Stimulated activated CD8-positive, alpha-beta memory T cell treated with anti-CD3 and anti-CD28 coated beads, Interleukin-2, amount 100 ng/mL, for 1 hour (primary cell): ENCODE measurements around the gene CCM2.

Experiments used
- DNase-seq, 2 donors: peaks; one replicate each; pipeline ENCODE4 v3.0.0-alpha.2; 2020; ENCODE audit warnings: low read depth in 2 of 2

CCM2 gene

DNA sequence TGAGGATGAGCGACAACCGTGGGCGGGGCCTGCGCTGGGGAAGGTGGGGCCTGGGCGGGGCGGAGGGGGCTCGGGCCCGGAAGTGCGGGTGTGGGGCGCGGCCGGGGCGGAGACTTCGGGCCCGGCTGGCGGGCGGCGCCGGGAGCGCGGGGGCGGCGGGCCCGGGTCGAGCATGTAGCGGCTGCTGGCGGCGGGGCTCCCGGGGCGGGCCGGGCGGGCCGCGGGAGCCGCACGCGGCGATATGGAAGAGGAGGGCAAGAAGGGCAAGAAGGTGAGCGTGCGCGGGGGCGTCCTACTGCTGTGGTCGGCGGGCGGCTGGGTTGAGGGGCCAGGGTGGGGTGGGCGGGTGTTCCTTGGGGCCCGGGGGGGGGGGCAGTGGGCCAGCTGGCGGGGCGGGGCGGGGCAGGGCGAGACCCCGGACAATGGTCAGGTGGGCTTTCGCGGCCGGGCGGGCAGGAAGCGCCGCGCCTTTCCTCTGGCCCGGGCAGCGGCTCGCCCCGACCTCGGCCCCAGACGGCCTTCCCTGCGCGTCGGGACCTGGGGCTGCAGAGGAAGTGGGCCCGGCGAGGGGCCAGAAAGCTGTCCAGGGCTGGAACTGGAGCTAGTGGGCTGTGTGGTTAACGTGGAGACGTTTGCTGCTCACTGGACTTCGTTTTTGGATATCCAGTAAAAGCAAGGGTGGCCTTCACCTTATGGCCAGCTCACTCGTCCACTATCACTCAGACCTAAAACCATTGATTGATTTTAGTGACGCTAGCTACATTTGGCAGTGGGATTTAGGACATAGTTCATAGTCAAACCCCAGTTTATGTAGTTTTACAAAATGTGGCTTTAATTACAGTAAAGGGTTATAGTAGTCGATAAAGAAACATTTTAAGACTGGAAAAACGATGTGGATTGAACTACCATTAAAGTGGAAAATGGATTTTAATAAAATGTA is at the start of gene CCM2:
Gene CCM2, plus strand, starts transcription at position 109 of the 940 bp plus-strand sequence. Its CDS starts 133 bp downstream, at position 242.
- DNase-seq, result no peak

DNA sequence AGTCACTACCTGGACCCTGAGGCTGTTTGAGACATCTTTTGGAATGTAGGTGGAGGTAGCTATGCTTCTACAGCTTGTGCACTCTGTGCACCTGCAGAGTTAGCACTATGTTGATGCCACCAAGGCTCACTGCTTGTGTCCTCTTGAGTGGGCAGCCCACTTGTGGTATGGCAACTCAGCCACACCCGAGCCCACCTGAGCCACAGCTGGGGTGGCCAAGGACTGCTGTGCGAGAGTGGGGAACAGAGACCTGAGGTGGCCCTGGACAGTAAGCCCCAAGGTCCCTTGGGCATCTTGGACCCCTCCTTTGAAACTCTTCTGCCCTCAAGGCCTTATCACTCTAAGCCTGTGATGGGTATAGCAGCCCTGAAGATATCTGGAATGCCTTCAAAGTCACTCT is 46.8 kb upstream of the CCM2 start:
- DNase-seq, result no peak

DNA sequence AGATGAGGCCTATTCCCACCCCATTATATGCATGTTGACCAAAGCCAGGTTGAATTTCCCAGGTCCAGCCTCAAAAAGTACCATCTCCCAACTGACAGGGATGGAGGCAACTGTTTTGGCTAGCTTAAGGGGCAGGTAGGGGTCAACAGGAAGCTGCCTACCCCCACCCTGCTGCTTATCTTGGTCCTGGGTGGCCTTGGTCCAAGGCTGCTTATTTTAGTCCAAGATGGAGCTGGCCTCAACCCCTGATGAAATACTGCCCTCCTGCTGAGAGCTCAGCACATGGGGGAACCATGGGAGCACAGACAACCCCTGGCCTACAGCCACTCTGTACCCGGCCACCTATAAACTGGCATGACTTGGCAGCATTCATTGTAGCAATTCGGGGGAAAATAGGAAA is 44.3 kb upstream of the CCM2 start:
- DNase-seq, result no peak

DNA sequence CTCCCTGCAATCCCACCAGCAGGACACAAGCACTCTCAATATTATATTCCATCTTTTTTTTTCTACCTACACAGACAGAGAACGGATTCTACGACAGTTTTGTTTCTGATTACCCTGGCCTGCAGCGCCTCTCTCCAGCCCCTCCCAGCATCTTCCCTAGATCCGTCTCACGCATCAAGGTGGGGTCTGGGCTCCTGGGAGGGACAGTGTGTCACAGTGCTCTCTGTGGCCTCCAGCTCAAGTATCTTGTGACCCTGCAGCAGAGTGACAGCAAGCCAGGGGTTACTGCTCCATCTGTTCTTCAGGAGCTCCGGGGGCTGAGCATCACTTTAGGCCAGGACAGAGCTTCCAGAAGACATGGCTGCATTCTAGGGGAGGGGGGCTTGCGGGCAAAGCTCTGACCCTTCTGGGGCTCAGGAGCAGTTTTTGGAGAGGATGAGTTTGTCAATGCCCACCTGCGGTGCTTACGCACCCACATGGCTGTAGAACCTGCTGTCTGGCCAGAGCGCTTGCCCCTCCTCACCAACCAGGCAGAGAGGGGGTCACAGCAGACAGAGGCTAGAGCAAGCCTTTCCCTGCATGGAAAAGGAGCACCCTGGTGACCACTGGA is 43.7 kb upstream of the CCM2 start:
- DNase-seq, result no peak

DNA sequence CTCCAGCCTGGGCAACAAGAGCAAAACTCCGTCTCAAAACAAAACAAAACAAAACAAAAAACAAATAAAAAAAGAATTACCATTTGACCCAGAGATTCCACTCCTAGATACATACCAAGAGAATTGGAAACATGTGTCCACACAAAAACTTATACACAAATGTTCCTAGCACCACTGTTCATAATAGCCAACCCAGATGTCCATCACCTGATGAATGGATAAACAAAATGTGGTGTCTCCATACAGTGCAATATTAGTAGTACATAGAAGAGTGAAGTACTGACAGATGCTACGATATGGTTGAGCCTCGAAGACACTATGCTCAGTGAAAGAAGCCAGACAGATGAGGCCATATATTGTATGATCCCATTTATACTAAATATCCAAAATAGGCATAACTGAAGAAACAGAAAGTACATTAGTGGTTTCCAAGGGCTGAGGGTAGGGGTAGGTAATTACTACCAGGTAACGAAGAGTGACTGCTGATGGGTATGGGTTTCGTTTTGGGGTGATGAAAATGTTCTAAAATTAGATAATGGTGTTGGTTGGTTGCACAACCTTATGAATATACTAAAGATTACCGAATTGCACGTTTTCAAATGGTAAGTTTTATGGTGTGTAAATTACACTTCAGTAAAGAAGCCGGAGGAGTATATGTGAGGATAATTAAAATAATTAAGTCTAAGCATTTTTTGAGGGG is 41.2 kb upstream of the CCM2 start:
- DNase-seq, result no peak

DNA sequence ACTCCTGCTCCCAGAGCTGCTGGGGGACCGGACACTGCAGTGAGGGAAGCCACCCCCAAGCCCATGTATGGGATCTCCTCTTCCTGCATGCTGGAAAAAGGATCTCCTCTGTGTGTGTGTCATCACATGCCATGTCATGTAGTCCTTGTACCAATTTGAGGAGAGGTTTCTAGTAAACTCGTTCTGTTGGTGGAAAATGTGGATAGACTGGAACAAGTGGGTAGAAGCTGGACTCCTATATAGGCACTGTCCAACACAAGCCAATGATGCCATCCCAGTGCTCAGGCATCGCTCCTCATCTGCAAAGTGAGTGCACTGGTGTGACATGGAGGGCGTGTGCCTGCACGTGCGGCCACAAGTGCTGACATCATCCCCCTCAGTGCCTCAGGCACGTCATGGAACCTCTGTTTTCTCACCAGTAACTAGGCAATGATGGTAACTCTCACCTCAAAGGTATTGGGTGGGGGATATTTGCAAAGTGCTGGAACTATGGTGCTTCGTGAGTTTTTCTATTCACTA is 40.5 kb upstream of the CCM2 start:
- no peak for DNase-seq

DNA sequence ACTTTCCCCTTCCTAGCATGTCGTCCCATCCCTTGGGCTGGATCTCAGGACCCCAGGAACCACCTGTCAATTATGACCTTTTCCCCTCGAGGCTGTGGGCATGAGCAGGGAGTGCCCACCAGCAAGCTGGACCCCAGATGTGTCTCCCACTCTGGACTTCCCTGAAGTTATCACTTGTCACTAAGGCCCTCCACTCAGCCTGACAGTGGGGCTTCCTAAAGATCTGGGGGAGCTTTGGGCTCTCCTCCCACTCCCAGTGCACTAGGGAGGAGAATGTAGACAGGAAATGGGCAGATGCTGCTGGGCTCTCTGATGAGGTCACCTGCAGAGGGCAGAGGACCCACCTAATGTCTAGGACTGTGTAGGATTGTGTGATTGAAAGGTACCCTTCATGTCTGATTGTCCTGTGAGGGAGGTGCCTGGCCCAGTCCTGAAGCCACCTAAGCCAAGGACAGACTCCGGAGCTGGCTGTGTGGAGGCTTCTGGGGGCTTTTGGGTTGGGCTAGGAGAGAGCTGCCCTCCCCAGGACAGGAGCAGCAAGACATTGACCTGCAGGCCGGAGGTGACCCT is 39.9 kb upstream of the CCM2 start:
- DNase-seq, result no peak

DNA sequence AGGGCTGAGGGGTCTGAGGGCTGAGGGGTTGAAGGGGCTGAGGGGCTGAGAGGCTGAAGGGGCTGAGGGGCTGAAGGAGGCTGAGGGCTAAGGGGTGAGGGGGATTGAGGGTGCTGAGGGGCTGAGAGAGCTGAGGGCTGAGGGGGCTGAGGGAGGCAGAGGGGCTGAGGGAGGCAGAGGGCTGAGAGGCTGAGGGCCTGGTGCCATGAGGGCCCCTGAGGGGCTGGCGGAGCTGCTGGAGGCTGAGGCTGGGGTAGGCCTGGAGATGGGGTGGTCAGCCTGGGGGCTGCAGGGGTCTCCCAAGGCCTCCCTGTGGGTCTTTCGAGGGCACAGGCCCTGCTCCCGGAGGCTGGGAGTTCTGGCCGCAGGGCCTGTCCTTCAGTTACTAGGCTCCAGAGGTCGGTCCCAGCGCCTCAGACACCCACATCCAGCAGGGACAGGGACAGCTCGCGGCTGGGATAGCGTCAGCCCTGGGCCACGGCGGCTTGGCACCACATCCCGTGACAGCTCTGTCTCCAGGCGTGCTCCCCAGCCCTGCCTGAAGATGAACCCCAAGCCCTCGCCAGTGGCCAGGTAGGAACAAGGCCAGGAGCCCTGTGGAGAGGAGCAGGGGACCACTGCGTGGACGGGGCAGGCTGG is 38.0 kb upstream of the CCM2 start:
- no peak for DNase-seq

DNA sequence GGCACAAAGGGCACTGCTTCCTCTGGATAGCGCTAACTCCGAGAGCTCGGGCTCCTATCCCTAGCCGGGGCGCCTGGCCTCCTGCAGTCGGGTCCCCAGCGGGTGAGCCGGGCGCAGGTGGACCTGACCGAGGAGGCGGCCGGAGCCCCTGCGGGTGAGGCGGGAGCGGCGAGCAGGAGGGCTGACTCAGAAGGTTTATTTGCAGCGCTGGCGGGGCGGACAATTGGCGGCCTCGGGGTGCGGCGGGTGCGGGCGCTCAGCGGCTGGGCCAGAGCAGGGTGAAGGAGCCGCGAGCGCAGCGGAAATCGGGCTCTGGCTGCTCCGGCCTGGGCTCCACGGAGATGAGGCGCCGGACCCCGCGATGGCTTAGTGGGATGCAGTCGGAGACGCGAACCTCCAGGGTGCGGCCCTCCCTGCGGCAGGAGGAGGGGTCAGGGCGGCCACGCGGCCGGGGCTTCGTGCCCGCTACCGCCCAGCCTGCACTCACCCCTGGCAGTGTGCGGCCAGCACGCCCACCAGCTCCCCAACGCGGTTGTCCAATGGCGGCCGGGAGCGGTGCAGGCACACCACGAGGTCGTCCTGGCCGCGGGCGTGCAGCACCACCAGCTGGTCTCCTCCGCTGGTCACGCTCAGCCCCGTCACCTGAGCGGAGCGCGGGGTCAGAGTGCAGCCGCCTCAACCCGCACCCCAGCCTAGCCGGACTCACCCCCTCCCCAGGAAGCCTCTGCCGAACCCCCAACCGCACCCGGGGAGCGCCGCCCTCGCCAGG is 37.3 kb upstream of the CCM2 start:
- DNase-seq, result no peak

DNA sequence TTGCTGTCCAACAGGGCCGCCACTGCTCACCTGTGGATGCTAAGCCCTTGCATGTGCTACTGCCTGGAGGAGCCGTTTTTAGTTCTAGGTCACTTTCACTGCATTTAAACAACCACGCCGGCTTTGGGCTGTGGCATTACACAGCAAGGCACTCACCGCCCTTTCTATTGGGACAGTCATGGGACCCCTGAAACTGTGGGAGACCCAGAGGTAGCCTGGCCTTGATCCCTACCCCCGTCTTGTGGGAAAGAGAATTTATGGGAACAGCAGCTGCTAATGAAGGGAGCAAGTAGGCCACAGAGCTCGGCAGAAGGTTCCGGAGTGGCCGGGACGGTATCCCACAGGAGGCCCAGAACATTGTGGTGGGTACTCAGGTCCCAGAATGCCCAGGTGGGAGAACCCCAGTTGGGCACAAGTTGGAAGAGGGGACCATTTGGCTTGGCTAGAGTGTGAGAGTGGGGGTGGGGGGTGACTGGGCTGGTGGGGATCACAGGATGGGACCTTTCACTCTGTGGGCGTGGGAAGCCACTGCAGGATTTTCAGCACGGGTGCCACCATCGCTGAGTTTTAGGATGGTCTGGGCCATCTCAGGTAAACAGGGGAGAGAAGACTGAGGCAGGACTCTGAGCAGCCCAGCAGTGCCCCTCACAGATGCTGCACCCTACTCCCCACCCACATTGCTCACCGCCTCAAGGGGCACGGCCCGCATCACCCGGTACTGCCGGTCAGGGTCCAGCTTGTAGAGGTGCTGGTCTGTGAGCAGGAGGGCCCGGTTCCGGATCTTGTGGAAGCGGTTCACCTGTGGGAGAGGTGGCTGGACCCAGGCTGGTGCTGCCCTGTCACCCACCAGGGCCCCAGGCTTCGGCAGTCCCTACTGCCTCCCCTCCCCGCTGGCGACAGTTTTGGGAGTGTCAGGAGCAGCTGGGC is 36.4 kb upstream of the CCM2 start:
- no peak for DNase-seq

DNA sequence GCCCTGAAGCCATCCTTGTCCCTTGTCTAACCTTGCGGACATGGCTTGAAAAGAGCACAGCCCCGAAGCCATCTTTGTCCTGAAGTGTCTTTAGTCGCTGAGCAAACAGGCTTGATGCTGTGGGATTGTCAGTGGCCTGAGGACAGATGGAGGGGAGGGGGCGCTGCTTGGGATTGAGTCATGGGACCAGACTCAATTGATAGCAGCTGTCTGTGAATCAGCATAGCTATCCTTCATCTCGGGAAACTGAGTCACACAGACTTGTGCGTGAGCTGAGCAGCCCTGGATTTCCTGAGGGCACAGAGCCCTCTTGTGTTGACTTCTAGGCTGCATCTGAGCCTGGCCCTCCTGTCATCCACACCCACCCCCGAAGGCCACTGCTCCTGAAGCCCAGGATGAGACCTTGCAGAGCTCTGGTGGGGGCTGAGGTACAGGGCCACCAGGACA is 35.6 kb upstream of the CCM2 start:
- DNase-seq, result no peak

DNA sequence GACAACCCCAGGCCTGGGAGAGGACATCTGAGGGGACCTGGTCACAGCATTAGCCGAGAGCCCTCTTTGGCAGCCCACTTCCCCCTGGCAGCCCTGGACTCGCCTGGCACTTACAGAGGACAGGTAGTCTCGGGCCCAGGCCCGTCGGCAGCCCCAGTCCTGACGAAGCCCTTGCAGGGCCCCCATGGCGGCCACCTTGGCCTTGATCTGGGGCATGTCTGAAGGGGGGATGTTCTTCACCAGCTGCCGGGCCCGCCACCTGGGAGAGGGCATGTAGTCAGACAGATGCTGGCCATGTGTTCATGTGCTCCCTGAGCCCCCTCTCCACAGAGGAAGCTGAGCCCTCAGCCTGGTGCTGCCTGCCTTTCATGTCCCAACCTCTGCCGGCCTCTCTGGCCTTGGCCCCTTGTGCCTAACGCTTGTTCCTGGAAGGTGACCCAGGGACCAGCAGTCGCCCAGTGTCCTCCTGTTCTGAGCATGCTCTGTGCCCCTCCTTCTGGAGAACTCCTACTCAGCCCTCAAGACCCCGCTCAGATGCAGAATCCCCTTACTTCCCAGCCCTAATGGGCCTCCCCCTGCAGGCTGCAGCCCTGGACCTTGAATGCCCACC is 35.1 kb upstream of the CCM2 start:
- no peak for DNase-seq

DNA sequence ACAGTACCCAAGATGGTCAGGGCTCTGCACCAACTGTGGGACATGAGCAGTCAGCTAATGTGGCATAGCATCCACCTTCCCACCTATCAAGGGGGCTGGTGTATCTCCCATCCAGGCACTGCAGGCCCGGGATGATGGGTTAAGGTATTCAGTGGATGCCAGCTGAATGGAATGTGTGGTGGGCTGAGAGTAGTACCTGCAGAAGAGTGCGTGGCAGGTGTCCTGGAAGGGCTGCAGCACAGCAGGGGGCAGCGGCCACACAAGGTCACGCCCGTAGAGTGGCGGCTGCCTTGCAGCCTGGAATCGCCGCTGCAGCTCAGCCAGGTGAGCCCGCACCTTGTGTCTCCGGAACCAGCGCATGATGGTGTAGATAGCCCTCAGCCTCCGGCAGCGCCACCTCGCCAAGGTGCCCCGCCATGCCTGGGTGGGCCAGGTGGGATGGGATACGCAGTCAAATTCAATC is 34.5 kb upstream of the CCM2 start:
- no peak for DNase-seq

DNA sequence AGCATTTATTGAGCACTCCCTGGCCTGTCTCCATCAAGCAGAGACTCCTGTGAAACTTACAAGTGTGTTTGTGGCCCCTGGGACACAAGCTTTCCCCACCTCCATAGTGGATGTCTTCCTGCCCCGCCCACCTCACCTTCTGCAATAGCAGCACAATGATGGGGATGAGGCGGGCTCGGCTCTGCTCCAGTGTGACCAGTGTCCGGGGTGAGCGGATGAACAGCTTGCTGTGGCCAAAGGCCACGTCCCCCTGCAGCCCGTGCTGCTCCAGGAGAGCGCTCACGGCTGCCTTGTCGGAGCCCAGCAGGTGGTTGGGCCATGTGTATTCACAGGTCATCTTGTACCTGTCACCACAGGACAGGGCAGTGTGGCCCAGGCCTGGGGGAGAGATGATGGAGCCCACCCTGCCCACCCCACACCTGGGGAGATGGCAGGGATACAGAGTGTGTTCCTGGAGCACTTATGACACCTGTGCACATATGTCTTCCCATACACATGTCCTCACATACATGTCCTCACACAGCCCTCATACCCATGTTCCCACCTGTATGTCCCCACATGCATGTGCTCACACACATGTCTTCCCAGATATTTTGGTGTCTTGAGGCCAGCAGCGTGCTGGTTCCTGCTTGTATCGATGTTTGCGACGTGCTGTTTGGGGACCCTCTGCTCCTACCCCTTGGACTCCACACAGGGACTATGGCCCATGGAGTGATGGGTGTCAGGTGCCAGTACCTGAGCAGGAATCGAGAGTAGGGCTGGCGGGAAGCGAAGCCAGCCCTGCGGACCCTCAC is 33.9 kb upstream of the CCM2 start:
- DNase-seq, result no peak

DNA sequence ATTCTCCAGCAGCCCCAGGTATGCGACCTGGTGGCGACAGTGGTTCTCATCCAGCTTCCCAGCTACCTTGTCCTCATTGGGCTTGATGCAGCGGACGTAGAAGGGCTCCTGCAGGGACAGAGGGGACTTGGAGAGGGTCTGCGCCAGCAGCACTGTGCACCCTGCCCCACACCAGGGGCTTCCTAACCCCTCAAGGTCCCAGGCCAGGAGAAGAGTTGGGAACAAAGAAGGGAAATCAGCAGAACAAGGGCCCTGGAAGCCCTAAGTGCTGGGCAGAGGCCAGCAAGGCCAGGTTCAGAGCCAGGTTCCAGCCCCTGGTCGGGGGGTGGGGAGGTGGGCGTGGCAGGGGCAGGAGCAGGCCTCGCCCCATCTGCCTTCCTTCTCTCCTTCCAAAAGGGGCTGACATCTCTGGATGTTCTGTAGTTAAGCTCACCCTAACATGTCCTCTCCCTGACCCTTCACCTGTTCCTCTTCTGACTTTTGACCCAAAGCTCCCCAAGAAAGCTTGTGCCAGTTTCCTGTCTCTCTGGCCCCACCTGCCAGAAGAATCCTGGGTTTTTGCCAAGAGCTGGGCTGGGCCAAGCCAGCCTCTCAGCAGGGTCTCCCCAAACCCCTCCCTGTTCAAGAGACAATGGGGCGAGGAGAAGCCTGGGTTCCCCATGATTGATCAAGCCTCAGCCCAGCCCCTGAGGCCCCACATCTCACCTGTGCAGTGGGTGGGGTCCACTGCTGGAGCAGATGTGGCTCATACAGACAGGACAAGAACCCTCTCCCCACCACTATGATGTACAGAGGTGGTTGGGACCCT is 33.1 kb upstream of the CCM2 start:
- DNase-seq, result no peak

DNA sequence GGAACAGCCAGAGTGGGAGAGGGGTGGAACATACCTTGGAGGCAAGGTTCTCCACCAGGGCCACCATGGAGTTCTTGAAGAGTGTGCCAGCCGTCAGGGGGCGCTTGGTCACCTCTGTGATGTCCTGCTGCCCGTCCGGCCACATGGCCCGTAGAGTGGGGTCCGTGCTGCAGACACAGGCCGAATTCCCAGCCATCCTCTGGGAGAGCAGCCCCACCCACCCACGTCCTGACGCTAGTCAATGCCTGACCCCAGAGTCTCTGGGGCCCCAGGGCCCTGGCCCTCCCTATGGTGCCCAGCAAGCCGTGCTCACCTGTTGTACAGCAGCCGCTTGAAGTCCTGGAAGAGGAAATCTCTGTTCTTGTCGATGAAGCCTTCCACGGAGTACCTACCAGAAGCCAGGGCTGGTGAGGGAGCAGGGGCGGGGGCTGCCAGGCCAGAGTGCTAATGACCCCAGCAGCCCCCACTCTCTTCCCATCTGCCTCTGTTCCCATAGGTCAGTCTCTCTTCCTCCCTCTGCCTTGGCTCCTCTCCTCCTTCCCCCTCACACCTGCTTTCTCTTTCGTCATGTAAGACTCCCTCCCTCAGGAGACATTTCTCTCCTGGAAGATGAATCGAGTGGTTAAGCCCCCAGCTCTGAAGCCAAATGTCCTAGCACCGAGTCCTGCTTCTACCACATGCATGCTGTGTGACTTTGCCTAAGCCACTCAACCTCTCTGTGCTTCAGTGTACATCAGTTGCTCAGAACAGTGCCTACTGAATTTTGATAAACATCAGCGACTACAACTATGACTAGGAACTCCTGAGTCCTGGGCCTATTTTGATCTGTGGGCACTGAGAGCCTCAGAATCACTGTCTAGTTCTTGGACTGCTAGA is 32.2 kb upstream of the CCM2 start:
- DNase-seq, result no peak
